GM18502 (cell line): ENCODE data around the gene GALNT9.

Source experiments
- ATAC-seq: cut with Tn5 transposase; IDR thresholded peaks from one replicate; pipeline ENCODE4 v1.9.1; 2021; ENCODE audit warnings: mild to moderate bottlenecking; ENCODE audit not compliant: unreplicated experiment, poor library complexity

GALNT9 gene

DNA sequence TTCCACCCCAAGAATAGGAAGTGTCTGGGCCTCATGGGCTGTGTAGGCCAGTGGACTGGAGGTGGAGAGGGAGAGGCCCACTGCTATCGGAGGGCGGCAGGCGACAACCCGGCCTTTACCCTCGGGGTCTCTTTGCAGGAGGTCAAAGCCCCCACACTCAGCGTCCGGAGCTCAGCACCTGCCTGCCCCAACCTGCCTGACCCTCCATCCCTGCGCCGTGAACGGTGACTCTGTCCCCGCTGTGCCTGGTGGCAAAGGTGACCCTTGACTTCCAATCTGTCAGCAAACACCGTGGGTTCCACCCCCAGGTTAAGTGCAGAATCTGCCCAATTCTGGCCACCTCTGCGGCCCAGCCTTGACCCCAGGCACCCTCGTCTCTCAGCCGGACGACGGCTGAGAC is 15.7 kb upstream of the GALNT9 start:
- ATAC-seq = no peak

DNA sequence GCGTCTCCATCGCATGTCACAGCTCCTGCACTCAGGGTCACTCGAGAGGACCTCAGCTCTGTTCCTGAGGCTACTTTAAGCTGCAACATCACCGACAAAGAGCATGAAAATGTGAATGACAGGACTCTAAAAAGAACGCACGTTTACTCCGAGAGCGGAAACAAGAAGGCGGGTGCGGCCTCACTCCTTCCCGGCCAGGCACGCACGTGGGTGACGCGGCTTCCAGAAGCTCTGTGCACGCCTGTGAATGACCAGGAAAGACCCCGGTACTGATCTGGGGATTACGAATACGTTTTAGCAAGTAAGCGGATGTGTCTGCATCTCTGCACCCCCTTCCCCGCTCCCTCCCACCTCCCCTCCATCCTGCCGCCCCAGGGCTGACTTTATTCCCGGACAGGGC is 15.2 kb upstream of the GALNT9 start:
- no peak for ATAC-seq

DNA sequence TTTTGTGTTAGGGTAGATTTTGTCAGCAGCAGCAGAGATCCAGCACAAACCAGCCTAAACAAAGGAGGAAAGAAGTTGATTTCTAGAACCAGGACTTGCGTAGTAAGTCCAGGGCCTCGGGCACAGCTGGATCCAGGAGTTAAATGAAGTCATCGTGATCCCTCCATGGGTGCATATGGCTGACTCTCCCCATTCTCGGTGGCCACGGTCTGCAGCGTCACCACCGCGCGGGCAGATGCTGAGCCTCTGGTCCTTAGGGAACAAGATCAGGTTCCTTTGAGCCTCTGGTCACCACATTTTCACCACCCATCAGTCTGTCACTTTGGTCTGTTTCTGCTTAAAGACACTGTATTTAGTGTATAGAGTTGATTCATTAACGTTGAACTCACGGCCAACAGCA is 14.8 kb upstream of the GALNT9 start:
- no peak for ATAC-seq

DNA sequence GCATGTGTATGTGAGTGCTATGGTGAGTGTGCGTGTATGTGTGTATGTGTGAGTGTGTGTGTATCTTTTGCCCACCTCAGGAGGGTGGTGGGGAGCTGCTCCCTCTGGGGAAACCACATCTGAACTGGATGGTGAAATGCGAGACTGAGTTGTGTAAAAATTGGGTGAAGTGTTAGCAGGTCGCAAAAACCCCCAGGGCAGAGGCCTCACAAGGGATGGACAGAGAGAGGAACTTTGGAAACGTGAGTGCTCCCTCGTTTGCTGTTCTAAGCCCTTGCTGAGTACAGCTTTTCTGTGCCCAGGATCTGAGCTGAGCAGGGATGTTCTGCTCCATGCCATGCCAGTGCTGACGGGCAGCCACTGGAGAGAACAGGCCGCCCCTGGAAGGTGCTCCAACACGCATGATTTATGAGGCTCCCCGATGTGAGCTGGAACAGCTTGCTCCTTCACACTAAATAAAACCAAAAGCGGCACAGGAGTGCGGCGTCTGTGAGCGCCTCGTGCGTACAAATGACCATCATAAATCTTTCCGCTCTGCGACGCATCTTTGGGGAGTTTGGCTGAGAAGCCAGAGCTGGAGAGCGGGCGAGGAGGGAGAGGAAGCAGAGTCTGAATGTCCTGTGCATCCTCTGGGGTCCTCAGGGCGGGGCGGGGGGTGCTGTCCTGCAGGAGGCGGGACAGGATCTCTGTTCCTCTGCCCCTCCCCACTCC is 14.1 kb upstream of the GALNT9 start:
- ATAC-seq = no peak

DNA sequence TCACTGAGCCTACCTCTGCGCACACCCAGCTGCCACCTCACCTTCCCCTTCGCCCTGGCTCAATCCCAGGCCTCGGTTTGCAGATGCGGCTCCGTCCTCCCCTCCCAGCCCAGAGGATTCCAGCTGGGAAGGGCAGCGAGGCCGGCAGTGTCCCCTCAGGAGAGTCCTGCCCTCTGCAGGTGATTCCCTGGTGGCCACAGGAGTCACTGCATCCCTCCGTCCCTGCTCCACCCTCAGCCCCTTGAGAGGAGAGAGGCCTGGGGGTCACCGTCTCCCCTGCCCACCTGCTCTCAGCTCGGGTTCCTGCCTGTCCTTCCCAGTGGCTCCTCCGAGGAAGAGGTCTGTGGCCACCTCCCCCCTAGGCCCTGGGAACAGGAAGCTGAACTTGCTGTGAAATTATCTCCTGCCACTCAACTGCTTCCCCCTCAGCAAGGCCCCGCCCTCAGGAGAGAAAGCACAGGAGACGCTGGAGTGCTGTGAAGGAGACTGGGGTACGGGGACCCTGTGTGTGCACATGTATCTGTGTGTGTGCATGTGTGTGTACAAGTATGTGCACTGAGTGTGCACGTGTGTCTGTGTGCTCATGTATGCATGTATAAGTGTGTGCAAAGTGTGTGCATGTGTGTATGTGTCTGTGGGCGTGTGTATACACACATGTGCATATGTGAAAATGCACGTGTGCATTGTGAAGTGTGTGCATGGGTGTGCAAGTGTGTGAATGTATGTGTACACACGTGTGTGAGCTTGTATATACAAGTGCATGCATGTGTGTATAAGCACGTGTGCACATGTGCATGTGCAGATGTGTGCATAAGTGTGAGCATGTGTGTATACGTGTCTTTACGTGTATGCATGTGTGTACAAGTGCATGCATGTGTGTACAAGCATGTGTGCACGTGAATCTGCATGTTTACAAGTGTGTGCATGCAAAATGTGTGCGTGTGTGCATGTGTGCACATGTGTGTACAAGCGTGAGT is 13.2 kb upstream of the GALNT9 start:
- ATAC-seq = no peak

DNA sequence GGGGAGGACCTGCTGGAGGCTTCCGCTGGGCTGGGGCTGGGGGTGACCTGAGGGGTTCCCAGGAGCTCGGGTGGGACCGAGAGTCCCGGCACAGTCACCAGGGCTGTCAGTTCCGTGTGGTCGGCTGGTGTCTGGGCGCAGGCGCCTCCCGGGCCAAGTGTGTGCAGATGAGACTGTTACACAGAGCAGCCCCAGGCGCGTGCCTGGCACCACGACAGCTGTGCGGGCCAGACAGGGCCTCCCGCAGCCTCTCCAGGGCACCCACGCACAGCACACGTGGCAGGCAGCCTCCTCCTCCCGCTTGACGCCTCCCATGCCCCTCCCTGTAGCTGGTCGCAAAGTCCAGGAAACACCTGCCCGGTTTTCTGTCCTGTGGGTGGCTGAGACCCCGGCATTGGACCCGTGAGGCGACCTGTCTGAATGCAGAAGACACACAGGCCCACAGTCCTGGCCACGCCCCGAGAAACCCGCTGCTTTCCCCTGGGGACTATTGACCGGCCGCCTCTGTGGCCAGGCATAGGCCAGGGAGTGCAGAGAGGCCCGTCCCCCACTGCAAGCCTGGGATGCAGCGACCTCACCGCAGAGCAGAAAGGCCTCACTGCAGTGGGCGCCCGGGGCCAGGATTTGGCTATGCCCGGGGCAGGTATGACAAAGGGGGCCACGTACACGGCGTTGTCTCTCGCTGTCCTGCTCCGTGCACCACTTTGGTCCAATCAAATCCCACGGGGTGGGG is 12.1 kb upstream of the GALNT9 start:
- no peak for ATAC-seq

DNA sequence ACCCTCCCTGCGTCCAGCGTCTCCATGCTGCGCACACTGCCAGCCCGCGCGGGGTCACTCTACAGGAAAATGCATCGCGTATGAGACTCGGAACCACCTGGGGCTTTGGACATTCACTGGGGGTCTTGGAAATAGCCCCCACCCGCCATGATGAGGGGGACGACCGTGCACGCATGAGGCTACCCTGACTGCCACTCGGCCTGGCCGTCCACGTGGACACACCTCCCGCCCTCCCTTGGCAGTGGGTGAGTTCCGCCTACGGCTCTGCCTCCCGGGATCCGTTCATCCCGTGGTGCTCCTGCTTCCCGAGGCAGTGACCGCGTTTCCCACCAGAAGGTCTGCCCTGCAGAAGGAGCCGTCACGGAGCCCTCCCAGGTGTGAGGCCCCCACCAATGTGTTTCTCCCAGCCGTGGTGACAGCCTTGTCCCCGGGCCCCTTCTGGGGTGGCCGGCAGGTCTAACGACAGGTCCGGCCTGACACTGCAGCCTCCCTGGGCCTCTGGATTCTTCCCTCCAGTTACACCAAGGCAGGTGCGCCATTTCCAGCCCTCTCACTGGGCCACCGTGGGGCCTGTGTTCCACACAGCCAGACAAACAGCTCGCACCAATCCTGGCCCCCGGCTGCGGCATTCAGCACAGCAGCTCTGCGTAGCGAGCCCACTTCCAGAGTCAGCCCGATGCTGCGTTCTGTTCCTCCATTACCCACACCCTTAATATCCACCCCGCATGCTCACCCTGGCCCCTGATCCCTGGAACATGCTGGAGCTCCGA is 11.1 kb upstream of the GALNT9 start:
- ATAC-seq = no peak

DNA sequence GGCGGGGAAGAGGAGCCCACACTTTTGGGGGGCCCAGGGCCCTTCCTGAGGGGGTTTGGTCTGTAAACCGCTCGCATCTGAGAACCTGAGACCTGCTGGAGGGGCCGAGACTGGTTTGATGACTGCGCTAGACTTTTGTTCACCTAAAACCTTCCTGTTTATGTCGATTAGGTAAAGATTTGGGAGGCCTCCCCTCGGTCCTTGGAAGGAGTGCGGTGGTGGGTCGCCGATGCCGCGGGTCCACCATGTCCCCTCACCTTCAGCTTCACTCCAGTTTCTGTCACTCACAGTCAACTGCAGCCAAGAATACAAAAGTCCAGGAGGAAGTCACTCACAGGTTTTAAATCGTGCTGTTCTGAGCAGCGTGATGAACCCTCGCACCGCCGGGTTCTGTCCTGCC is 10.5 kb upstream of the GALNT9 start:
- no peak for ATAC-seq

DNA sequence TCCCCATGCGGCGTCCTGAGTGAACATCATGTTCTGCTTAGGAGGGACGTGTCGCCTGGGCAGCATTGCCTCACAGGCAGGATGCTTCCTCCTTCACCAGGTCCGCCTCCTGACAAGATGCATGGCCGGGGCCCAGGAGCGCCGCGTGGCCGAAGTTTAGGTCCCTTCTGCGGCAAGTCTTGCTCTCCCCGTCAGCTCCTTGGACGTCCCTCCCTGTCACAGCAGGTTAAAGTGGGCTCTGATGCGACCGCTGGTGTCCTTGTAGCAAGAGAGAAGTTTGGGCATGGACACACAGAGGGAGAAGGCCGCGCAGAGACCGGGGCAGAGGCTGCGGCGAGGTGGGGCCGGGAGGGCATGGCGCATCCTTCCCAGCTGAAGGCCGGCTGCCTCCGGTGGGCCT is 9.4 kb upstream of the GALNT9 start:
- ATAC-seq = no peak

DNA sequence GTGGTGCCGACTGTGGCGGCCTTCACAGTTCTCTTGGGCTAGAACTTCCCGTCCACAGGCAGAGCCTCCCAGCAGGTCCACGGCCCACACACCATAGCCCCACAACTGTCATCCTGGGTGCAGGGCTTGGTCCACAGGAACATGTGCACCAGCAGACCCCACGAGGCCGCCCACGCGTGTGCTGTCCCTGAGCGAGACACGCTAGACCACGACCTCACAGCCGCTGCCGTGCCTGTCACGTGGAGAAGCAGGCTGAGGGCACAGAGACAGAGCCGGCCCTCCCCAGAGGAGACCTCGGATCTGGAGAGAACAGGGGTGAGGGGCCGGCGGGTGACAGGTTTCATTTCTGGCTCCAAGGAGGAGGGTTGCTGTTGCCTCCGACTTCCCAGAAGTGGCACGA is 8.9 kb upstream of the GALNT9 start:
- no peak for ATAC-seq

DNA sequence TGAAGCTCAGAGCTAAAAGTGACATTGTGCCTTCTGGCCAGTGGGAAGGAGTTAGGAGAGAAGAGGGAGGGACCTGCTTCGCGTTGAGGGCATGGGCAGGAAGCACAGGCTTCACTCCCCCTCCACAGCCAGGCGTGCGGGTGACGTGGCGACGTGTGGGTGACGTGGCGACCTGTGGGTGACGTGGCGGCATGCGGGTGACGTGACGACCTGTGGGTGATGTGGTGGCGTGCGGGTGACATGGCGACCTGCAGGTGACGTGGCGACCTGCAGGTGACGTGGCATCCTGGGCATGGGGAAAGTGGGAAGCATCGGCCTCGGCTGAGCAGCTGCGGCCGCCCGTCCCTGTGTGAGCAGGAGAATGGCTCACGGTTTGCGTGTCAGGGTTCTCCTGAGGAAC is 8.2 kb upstream of the GALNT9 start:
- ATAC-seq = no peak

DNA sequence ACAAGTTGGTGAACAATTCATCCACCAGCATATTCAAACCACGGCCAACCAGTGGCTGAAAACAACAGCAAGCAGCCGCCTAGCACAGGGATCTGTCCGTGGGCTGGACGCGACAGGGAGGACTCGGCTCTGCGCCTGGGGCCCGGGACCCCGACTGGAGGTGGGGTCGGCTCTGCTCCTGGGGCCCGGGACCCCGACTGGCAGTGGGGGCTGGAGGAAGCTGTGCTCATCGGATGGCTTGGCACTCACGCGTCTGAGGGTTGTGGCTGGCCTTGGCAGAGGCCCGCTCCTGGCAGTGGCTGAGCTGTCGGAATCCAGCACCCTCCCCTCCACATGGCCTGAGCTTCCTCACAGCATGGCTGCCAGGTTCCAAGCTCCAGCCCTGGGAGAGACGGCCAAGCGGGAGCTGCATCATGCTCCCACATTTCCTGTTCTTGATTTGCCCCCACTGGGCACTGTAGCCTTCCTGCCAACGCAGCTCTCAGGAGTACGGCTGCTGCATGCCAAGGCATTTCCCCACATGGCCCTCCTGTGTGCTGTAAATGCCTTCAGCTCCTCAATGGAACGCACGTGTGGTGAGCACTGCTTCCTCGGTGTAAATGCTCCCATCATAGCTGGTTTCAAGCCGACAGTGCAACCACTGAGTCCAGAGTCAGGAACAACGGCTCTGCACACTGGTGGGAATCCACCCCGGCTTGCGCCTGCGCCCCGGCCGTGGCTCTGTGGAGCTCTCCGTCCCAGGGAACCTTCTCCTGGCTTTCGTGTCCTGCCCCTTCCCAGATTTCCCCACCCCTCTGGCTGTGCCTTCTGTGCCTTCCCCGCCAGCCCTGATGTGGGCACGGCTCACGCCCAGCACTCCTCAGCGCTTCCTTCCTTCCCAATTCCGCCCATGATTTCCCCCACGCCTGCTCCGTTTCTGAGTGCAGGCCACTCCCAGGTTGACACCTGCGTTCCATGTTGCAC is 7.3 kb upstream of the GALNT9 start:
- ATAC-seq = no peak

DNA sequence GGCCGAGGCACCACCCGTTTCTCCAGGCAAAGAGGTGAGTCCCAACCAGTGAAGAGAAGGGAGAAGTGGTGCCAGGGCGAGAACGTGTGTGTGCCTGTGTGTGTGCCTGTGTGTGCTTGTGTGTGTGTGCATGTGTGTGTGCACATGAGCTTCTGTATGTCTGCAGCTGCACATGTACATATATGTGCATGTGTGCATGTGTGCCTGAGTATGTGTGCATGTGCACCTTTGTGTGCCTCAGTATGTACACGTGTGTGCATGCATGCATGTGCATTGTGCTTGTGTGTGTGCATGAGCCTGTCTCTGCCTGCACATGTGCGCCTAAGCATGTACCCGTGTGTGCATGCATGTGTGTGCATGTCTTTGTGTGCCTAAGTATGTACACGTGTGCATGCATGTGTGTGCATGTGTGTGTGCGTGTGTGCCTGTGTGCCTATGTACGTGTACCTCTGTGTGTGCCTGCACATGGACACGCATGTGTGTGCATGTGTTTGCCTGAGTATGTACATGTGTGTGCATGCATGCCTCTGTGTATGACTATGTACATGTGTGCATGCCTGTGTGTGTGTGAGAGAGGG is 5.9 kb upstream of the GALNT9 start:
- no peak for ATAC-seq

DNA sequence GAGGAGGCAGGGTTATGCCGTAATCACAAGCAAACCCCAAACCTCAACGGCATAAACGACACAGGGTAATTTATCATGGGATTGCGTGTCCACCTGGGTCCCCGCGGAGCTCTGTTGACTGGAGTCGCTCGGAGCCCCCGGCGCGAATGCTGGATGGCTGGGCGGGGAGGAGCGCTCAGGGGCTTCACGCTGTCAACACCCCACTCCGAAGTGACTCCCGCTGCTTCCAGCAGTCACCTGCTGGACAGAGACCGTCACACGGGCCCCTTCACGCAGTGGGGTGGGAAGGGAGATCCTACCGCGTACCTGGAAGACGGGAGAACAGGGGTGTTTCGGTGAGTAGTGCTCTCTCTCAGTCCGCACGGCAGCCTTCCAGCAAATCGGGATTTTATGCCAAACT is 4.4 kb upstream of the GALNT9 start:
- no peak for ATAC-seq

DNA sequence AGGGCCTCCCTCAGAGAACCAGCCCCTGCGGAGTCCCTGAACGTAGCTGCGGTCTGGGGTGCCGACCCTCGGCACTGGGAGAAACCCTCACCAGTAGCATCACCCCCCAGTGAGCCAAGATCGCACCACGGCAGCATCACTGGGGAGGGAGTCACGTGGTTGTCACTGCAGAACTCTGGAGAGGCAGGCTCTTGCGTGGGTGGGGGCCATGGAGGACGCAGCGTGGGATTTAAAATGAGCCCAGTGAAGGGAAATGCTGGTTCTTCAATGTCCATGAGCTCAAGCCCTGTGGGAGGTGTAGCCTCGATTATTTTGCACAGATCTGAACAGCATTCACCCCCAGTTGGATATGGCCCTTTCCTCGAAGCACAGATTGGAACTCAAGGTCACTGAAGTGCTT is 3.9 kb upstream of the GALNT9 start:
- no peak for ATAC-seq

DNA sequence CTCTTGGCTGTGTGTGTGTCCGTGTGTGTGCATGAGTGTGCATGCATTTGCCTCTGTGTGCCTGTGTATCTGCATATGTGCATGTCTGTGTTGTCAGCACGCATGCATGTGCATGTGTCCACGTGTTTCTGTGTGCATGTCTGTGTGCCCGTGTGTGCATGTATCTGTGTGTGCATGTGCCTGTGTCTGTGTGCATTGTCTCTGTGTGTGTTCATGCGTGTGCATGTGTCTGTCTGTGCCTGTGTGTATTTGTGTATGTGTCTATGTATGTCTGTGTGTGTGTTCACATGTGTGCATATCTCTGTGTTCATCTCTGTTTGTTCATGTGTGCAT is 1.1 kb upstream of the GALNT9 start:
- ATAC-seq = no peak

DNA sequence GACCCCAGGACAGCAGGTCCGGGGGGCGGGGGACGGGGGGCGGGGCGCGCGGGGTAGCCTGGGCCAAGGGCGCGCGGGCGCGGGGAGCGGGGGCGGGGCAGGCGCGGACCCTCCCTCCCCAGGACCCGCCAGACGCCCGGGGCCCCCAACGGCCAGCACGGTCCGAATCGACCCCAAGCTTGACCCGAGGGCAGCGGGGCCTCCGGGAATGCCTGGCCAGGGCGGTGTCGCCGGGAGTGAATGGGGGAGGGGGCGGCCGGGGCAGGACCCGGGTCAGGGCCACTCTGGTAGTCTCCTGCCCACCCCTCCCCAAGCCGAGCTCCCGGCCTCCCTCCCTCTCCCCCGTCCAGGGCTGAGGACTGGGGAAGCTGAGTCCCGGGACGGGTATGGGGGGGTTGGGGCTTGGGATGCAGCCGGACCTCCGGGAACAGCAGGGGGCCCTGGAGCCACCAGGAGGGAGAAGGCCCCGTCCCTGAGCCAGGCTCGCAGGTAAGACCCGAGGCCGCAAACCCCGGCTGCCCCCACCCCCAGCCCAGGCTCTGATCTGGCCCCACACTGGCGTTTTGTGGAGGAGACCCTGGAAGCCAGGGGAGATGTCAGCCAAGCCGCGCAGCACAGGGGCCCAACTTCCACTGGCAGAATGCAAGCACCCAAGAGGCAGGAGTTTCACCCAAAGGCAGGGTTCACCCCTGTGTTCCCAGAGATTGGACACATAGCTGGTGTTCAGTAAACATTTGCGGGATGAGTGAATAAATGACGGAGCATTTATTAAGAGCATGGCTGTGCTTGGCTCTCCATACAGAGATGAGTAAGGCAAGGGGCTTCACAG is 545 bp upstream of the GALNT9 start:
- no peak for ATAC-seq
